Measurements from ENCODE around the gene ZFR. TPM values are rescaled to one million over a fixed set of nuclear protein-coding genes. Genes with fewer than 3 reads are reported as not detected.

The ZFR gene
- polyA plus RNA-seq, 3 donors, result 29.8 to 81.8 (median 62.3) TPM

DNA sequence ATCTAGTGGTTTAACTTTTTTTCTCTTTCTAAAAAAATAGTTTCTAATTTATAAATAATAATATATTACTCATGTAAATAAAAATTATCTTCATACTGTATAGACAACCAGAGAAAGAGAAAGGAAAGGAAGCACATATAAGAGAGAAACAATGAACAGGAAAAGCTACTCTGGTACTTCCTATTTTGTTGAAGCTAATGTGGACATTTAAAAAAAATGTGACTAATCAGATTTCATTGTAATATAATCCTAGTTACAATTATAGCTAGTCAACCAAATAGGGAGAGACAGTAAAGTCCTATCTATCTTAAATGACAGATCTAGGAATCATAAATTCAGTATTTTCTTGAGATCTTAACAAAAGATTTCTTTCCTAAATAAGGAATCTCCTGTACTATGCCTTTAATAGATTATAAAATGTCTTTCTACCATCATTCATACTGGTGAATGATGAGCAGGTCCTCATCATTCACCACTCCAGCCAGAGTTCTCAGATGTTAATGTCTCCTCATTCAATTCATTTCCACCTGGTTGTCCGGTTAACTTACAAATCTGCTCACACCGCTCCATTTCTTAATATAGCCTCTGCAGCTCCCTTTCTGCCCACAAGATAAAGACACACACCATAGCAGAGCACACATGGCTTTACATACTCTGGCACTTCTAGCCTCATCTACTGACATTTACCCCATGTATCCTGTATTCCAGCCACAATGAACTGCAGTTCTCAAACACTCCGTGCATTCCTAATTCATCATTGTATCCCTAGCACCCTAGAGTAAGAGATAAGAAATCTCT lies 30.9 kb downstream of the ZFR start:
- no peaks in the 10 kb centered on the region for H3K27me3 ChIP-seq (ENCODE audit: control insufficient read depth in 2 of 2, insufficient read depth in 2 of 2, low read length in 2 of 2)
- H3K79me2 ChIP-seq (ENCODE audit: insufficient read depth, low read length), result peaks cover 28% of the 10 kb centered on the region
- no peaks in the 10 kb centered on the region for H3K9me3 ChIP-seq (replicated peaks in 1 of 2; ENCODE audit: control insufficient read depth in 1 of 2, insufficient read depth in 1 of 2, low read length in 2 of 2)
- peaks cover 67 to 89% of the 10 kb centered on the region in 2 donors for H3K36me3 Mint-ChIP-seq
- peak in 1 of 3 donors; percentile 17 for DNase-seq
- H3K27ac ChIP-seq (ENCODE audit: low read depth in 1 of 2, low read length in 2 of 2), result peak overlapping the region in 1 of 2 donors; percentile 55
- H3K36me3 ChIP-seq (replicated peaks in 1 of 2; ENCODE audit: control insufficient read depth in 1 of 2, insufficient read depth in 2 of 2, low read length in 2 of 2), result peaks cover 59 to 93% of the 10 kb centered on the region in 2 donors
- no peak overlapping the region for H3K9ac ChIP-seq (ENCODE audit: insufficient read depth, low read length, poor library complexity, severe bottlenecking)
- intact Hi-C loops (cut with micrococcal nuclease), result loop anchor here in 1 of 2 donors (10.0 kb wide), 1 partner anchor 181 kb away; no protein-coding TSS in a partner anchor
- H3K4me1 ChIP-seq (ENCODE audit: control insufficient read depth in 1 of 2, insufficient read depth in 2 of 2, low read length in 2 of 2), result peaks cover 0 to 6% of the 10 kb centered on the region in 2 donors
- H2AFZ ChIP-seq (ENCODE audit: insufficient read depth, low read depth, low read length, poor library complexity, severe bottlenecking), result no peak overlapping the region
- peaks cover 39% of the 10 kb centered on the region for H4K20me1 ChIP-seq (ENCODE audit: insufficient read depth, low read length)
- H3K27me3 Mint-ChIP-seq (ENCODE audit: low read depth in 3 of 3), result no peaks in the 10 kb centered on the region
- H3K4me3 Mint-ChIP-seq, result no peak overlapping the region
- TF ChIP-seq, protein P1, sequence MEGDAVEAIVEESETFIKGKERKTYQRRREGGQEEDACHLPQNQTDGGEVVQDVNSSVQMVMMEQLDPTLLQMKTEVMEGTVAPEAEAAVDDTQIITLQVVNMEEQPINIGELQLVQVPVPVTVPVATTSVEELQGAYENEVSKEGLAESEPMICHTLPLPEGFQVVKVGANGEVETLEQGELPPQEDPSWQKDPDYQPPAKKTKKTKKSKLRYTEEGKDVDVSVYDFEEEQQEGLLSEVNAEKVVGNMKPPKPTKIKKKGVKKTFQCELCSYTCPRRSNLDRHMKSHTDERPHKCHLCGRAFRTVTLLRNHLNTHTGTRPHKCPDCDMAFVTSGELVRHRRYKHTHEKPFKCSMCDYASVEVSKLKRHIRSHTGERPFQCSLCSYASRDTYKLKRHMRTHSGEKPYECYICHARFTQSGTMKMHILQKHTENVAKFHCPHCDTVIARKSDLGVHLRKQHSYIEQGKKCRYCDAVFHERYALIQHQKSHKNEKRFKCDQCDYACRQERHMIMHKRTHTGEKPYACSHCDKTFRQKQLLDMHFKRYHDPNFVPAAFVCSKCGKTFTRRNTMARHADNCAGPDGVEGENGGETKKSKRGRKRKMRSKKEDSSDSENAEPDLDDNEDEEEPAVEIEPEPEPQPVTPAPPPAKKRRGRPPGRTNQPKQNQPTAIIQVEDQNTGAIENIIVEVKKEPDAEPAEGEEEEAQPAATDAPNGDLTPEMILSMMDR (IDR thresholded peaks at IDR 0.05), result no peak
- H3K4me3 ChIP-seq (replicated peaks in 1 of 3; ENCODE audit: low read depth in 2 of 3, low read length in 3 of 3), result no peak overlapping the region
- WGBS (ENCODE audit: insufficient coverage), result 95% methylated on average over 2 of the region's 3 CpGs
- no peak overlapping the region for H3K4me2 ChIP-seq (replicated peaks; ENCODE audit: extremely low read depth, low read length, poor library complexity, severe bottlenecking)
- H3K9me3 Mint-ChIP-seq, result no peaks in the 10 kb centered on the region
- peak overlapping the region in 5 of 7 donors; percentile 8 to 73 (median 35) for H3K27ac Mint-ChIP-seq
- peaks cover 4% of the 10 kb centered on the region for H3K4me1 Mint-ChIP-seq

DNA sequence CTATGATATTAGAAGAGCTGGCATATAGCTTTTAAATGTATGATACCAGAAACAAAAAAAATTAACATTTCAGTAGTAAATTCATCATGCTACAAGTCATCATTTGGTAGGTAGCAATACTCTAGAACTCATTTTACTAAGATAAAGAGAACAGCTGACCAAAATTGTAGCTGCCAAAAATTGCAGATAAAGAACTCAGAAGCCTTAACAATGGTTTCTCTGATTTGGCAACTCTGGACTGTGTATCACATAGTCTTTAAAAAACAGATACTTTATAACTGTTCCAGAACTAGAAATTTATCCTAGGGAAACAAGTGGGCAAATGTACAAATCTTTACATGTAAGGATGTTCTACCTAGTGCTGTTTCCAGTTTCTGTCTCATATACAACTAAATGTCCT lies 33.9 kb downstream of the ZFR start:
- Histone ChIP-seq H3K9ac (ENCODE audit: insufficient read depth, low read length, poor library complexity, severe bottlenecking) (no peak overlapping the region), H3K27me3 (ENCODE audit: control insufficient read depth in 2 of 2, insufficient read depth in 2 of 2, low read length in 2 of 2) (no peaks in the 10 kb centered on the region), H4K20me1 (ENCODE audit: insufficient read depth, low read length) (peaks cover 27% of the 10 kb centered on the region), H3K4me2 (replicated peaks; ENCODE audit: extremely low read depth, low read length, poor library complexity, severe bottlenecking) (no peak overlapping the region), H2AFZ (ENCODE audit: insufficient read depth, low read depth, low read length, poor library complexity, severe bottlenecking) (no peak overlapping the region), H3K4me3 (replicated peaks in 1 of 3; ENCODE audit: low read depth in 2 of 3, low read length in 3 of 3) (no peak overlapping the region), H3K79me2 (ENCODE audit: insufficient read depth, low read length) (peaks cover 19% of the 10 kb centered on the region), H3K36me3 (replicated peaks in 1 of 2; ENCODE audit: control insufficient read depth in 1 of 2, insufficient read depth in 2 of 2, low read length in 2 of 2) (peaks cover 74 to 97% of the 10 kb centered on the region in 2 donors), H3K9me3 (replicated peaks in 1 of 2; ENCODE audit: control insufficient read depth in 1 of 2, insufficient read depth in 1 of 2, low read length in 2 of 2) (no peaks in the 10 kb centered on the region), H3K27ac (ENCODE audit: low read depth in 1 of 2, low read length in 2 of 2) (no peak overlapping the region), H3K4me1 (ENCODE audit: control insufficient read depth in 1 of 2, insufficient read depth in 2 of 2, low read length in 2 of 2) (peaks cover 0 to 6% of the 10 kb centered on the region in 2 donors)
- DNase-seq, result no peak
- Mint-ChIP-seq H3K4me1 (peaks cover 4% of the 10 kb centered on the region), H3K27me3 (ENCODE audit: low read depth in 3 of 3) (no peaks in the 10 kb centered on the region), H3K36me3 (peaks cover 72 to 82% of the 10 kb centered on the region in 2 donors), H3K27ac (no peak overlapping the region), H3K4me3 (no peak overlapping the region), H3K9me3 (no peaks in the 10 kb centered on the region)
- TF ChIP-seq, protein P1 (IDR thresholded peaks at IDR 0.05), result no peak
- intact Hi-C loops (cut with micrococcal nuclease), result loop anchor here in 1 of 2 donors (10.0 kb wide), 1 partner anchor 184 kb away; no protein-coding TSS in a partner anchor

Measured in CD14-positive monocyte (primary cell).